Liver (tissue), 3 donors: ENCODE data around the gene PKD1L1.

Source experiments
- GABPA ChIP-seq, 2 donors: IDR thresholded peaks in 1 of 2; conservative IDR thresholded peaks in 1 of 2; 2 replicates each; pipeline ENCODE4 v1.6.1; 2016; ENCODE audit warnings: antibody characterized with exemption in 2 of 2, mild to moderate bottlenecking in 1 of 2, moderate library complexity in 1 of 2
- JUND ChIP-seq, 2 donors: IDR thresholded peaks; 2 replicates each; pipeline ENCODE4 v1.6.1; 2016; ENCODE audit warnings: antibody characterized with exemption in 2 of 2
- NR2F2 ChIP-seq: IDR thresholded peaks from 2 replicates; pipeline ENCODE4 v1.6.1; 2016; ENCODE audit warnings: antibody characterized with exemption
- RAD21 ChIP-seq, 2 donors: IDR thresholded peaks; 2 replicates each; pipeline ENCODE4 v1.6.1; 2016; ENCODE audit warnings: antibody characterized with exemption in 2 of 2, mild to moderate bottlenecking in 2 of 2
- SP1 ChIP-seq: IDR thresholded peaks from 2 replicates; pipeline ENCODE4 v1.6.1; 2018; ENCODE audit warnings: antibody characterized with exemption, mild to moderate bottlenecking
- TAF1 ChIP-seq: conservative IDR thresholded peaks from 2 replicates; pipeline ENCODE4 v1.6.1; 2016; ENCODE audit warnings: antibody characterized with exemption, mild to moderate bottlenecking
- YY1 ChIP-seq: IDR thresholded peaks from 2 replicates; pipeline ENCODE4 v1.6.1; 2016; ENCODE audit warnings: antibody characterized with exemption, mild to moderate bottlenecking
- TF ChIP-seq, protein P1 (sequence below): fragments of 150-350 bp; IDR thresholded peaks from 2 replicates; pipeline ENCODE4 v1.5.1; 2017; ENCODE audit warnings: improper control_type of control experiment, low read depth, low read length; ENCODE audit not compliant: missing input control
- TF ChIP-seq, protein P2 (sequence below): IDR thresholded peaks from 2 replicates; pipeline ENCODE4 v1.6.1; 2016; ENCODE audit warnings: antibody characterized with exemption, mild to moderate bottlenecking
- TF ChIP-seq, protein P3 (sequence below): IDR thresholded peaks from 2 replicates; pipeline ENCODE4 v1.6.1; 2016; ENCODE audit warnings: antibody characterized with exemption
- TF ChIP-seq, protein P4 (sequence below): IDR thresholded peaks from 2 replicates; pipeline ENCODE4 v1.6.1; 2016; ENCODE audit warnings: antibody characterized with exemption
- TF ChIP-seq, protein P5 (sequence below): IDR thresholded peaks from 2 replicates; pipeline ENCODE4 v1.6.1; 2016; ENCODE audit warnings: antibody characterized with exemption
- donor health status: healthy.
- donor health status: healthy.

DNA sequence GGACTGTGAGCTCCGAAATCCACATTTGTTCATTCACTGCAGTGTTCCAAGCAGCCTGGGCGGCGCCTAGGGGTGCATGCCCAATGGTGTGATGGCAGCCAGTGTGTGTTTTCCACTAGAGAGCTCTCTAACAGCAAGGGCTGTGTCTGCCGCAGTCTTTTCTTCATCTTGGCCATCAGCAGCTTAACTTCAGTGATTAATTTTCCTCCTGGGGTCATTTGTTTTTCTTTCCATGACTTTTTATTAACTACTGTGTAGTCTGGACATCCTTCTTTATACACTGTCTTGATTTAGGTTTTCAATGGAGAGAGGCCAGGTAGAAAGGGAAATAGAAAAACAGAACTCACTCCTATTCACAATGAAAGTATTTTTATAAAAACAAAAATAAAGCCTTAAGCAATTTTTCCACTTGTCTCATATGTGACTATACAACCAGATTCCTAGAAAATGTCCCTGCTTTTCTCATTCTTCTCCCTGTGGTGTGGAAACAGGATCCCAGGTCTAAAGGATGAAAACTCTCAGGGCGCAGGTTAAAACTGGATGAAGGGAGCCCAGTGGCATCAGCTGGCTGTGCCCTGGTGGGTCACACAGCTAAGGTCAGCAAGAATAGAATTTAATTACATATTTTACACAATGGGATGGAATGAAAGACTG, 176.8 kb downstream of the PKD1L1 start:
- TF ChIP-seq, protein P1, sequence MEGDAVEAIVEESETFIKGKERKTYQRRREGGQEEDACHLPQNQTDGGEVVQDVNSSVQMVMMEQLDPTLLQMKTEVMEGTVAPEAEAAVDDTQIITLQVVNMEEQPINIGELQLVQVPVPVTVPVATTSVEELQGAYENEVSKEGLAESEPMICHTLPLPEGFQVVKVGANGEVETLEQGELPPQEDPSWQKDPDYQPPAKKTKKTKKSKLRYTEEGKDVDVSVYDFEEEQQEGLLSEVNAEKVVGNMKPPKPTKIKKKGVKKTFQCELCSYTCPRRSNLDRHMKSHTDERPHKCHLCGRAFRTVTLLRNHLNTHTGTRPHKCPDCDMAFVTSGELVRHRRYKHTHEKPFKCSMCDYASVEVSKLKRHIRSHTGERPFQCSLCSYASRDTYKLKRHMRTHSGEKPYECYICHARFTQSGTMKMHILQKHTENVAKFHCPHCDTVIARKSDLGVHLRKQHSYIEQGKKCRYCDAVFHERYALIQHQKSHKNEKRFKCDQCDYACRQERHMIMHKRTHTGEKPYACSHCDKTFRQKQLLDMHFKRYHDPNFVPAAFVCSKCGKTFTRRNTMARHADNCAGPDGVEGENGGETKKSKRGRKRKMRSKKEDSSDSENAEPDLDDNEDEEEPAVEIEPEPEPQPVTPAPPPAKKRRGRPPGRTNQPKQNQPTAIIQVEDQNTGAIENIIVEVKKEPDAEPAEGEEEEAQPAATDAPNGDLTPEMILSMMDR: no peak
- TF ChIP-seq YY1 (no peak), RAD21 (IDR thresholded peaks at IDR 0.05) (no peak), SP1 (no peak), NR2F2 (no peak), JUND (IDR thresholded peaks at IDR 0.05) (no peak), GABPA (IDR thresholded peaks at IDR 0.05 in 1 of 2, conservative IDR thresholded peaks at IDR 0.05 in 1 of 2) (no peak), TAF1 (no peak)
- TF ChIP-seq, protein P2, sequence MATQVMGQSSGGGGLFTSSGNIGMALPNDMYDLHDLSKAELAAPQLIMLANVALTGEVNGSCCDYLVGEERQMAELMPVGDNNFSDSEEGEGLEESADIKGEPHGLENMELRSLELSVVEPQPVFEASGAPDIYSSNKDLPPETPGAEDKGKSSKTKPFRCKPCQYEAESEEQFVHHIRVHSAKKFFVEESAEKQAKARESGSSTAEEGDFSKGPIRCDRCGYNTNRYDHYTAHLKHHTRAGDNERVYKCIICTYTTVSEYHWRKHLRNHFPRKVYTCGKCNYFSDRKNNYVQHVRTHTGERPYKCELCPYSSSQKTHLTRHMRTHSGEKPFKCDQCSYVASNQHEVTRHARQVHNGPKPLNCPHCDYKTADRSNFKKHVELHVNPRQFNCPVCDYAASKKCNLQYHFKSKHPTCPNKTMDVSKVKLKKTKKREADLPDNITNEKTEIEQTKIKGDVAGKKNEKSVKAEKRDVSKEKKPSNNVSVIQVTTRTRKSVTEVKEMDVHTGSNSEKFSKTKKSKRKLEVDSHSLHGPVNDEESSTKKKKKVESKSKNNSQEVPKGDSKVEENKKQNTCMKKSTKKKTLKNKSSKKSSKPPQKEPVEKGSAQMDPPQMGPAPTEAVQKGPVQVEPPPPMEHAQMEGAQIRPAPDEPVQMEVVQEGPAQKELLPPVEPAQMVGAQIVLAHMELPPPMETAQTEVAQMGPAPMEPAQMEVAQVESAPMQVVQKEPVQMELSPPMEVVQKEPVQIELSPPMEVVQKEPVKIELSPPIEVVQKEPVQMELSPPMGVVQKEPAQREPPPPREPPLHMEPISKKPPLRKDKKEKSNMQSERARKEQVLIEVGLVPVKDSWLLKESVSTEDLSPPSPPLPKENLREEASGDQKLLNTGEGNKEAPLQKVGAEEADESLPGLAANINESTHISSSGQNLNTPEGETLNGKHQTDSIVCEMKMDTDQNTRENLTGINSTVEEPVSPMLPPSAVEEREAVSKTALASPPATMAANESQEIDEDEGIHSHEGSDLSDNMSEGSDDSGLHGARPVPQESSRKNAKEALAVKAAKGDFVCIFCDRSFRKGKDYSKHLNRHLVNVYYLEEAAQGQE: no peak
- TF ChIP-seq, protein P3, sequence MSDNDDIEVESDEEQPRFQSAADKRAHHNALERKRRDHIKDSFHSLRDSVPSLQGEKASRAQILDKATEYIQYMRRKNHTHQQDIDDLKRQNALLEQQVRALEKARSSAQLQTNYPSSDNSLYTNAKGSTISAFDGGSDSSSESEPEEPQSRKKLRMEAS: no peak
- TF ChIP-seq, protein P4, sequence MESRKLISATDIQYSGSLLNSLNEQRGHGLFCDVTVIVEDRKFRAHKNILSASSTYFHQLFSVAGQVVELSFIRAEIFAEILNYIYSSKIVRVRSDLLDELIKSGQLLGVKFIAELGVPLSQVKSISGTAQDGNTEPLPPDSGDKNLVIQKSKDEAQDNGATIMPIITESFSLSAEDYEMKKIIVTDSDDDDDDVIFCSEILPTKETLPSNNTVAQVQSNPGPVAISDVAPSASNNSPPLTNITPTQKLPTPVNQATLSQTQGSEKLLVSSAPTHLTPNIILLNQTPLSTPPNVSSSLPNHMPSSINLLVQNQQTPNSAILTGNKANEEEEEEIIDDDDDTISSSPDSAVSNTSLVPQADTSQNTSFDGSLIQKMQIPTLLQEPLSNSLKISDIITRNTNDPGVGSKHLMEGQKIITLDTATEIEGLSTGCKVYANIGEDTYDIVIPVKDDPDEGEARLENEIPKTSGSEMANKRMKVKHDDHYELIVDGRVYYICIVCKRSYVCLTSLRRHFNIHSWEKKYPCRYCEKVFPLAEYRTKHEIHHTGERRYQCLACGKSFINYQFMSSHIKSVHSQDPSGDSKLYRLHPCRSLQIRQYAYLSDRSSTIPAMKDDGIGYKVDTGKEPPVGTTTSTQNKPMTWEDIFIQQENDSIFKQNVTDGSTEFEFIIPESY: no peak
- TF ChIP-seq, protein P5, sequence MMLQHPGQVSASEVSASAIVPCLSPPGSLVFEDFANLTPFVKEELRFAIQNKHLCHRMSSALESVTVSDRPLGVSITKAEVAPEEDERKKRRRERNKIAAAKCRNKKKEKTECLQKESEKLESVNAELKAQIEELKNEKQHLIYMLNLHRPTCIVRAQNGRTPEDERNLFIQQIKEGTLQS: no peak
